OCI-LY7 (cell line): ENCODE measurements around the gene SLC25A11. TPM values are rescaled to one million over a fixed set of nuclear protein-coding genes. Genes with fewer than 3 reads are reported as not detected.
A peak's percentile ranks its signal among the peaks of the same experiment; 100 is the strongest.

Experiments
- BruUV-seq: library from RNA; stranded (reverse); fragments of 400-500 nt; replicated peaks from 2 replicates; lab custom pipeline; 2021; lab: Mats Ljungman, UMichigan
- CTCF ChIA-PET: fragments of 300-600 bp; sonication (Branson Sonifier 250); formaldehyde crosslinking; loops from one replicate; lab custom pipeline; 2022; ENCODE audit warnings: antibody characterized with exemption; ENCODE audit not compliant: unreplicated experiment; lab: Charles Lee
- POLR2A ChIA-PET: fragments of 300-600 bp; sonication (Branson Sonifier 250); formaldehyde crosslinking; loops from one replicate; lab custom pipeline; 2022; ENCODE audit warnings: antibody characterized with exemption; lab: Charles Lee
- DNase-seq: peaks from one replicate; pipeline ENCODE4 v3.0.0-alpha.2; 2015; ENCODE audit warnings: low spot score
- H2AFZ ChIP-seq: fragments of 200-600 bp; sonication (generic), shearing (Covaris generic); 2 replicates; pipeline ENCODE4 v1.6.1; 2014; ENCODE audit warnings: mild to moderate bottlenecking, antibody characterized with exemption, low read length, moderate library complexity
- H3K27ac ChIP-seq: fragments of 200-600 bp; sonication (generic); 2 replicates; pipeline ENCODE4 v1.5.1; 2014; ENCODE audit warnings: mixed run types, low read depth, mild to moderate bottlenecking, moderate library complexity, low read length, inconsistent platforms; ENCODE audit not compliant: poor library complexity, severe bottlenecking
- H3K36me3 ChIP-seq: fragments of 200-600 bp; sonication (generic); 2 replicates; pipeline ENCODE4 v1.6.1; 2014; ENCODE audit warnings: mild to moderate bottlenecking, antibody characterized with exemption, low read length, moderate library complexity, mixed read lengths; ENCODE audit not compliant: insufficient read depth
- H3K4me1 ChIP-seq: fragments of 200-600 bp; sonication (generic); 2 replicates; pipeline ENCODE4 v1.5.1; 2014; ENCODE audit warnings: mild to moderate bottlenecking, low read length; ENCODE audit not compliant: insufficient read depth, poor library complexity, severe bottlenecking
- H3K4me2 ChIP-seq: fragments of 200-600 bp; sonication (generic); 2 replicates; pipeline ENCODE4 v1.6.1; 2014; ENCODE audit warnings: mild to moderate bottlenecking, low read length
- H3K4me3 ChIP-seq: fragments of 200-600 bp; sonication (generic); 2 replicates; pipeline ENCODE4 v1.5.1; 2014; ENCODE audit warnings: mild to moderate bottlenecking, low read depth, low read length; ENCODE audit not compliant: poor library complexity, severe bottlenecking
- H3K79me2 ChIP-seq: fragments of 200-600 bp; sonication (generic); 2 replicates; pipeline ENCODE4 v1.6.1; 2016; ENCODE audit warnings: low read depth, mild to moderate bottlenecking, low read length, moderate library complexity, mixed read lengths; ENCODE audit not compliant: insufficient read depth
- H3K9me2 ChIP-seq: fragments of 200-600 bp; sonication (generic); 2 replicates; pipeline ENCODE4 v1.6.1; 2016; ENCODE audit warnings: mild to moderate bottlenecking, low read length, mixed read lengths; ENCODE audit not compliant: insufficient read depth
- H3K9me3 ChIP-seq: fragments of 200-600 bp; sonication (generic); 2 replicates; pipeline ENCODE4 v1.6.1; 2014; ENCODE audit warnings: mild to moderate bottlenecking, mixed run types, low read length, mixed read lengths
- H4K20me1 ChIP-seq: fragments of 200-600 bp; sonication (generic); 2 replicates; pipeline ENCODE4 v1.6.1; 2014; ENCODE audit warnings: mild to moderate bottlenecking, antibody characterized with exemption, low read length, moderate library complexity, mixed read lengths; ENCODE audit not compliant: insufficient read depth
- CTCF ChIP-seq: fragments of 200-600 bp; sonication (generic); conservative IDR thresholded peaks from 2 replicates; pipeline ENCODE4 v1.5.1; 2014; ENCODE audit warnings: mild to moderate bottlenecking, antibody characterized with exemption, low read length, moderate library complexity, mixed read lengths
- EZH2phosphoT487 ChIP-seq: fragments of 200-600 bp; sonication (generic); IDR thresholded peaks from 2 replicates; pipeline ENCODE4 v1.6.1; 2018; ENCODE audit warnings: low read depth, borderline replicate concordance, mild to moderate bottlenecking, mixed run types, antibody characterized with exemption, low read length, moderate library complexity, mixed read lengths
- intact Hi-C: fragments of 100-400 bp; cut with micrococcal nuclease; formaldehyde crosslinking; loops from one replicate; pipeline ENCODE4 v1.10.0; 2022; ENCODE audit not compliant: unreplicated experiment
- total RNA-seq, 2 experiments: library from RNA; depleted of rRNA in 1 of 2; stranded (reverse); fragments of >200 nt in 1 of 2; shearing (Covaris generic) in 1 of 2; gene quantifications; 2 replicates each; pipeline ENCODE4 v1.2.3, GENCODE V29; 2014 to 2022

The SLC25A11 gene
- total RNA-seq, 2 experiments from 2014 or later: 68.2 to 80.6 TPM

GRCh38 chr17:4966844-4967538, 27.1 kb upstream of the SLC25A11 start:
- Histone ChIP-seq H3K27ac (peak overlapping the region; percentile 77), H3K36me3 (peaks cover 18% of the 10 kb centered on the region), H2AFZ (peak overlapping the region; percentile 55), H3K79me2 (peaks cover 22% of the 10 kb centered on the region; the same call in 1 of the 2 replicates), H3K9me2 (no peaks in the 10 kb centered on the region), H4K20me1 (no peaks in the 10 kb centered on the region), H3K9me3 (no peaks in the 10 kb centered on the region), H3K4me1 (peaks cover 23% of the 10 kb centered on the region), H3K4me2 (peak overlapping the region; percentile 95), H3K4me3 (peak overlapping the region; percentile 78)
- POLR2A ChIA-PET: interaction anchor here (0.5 to 6.0 kb wide), 14 partner anchors 10 to 96 kb away, joined by 3 to 51 read pairs (median 4); partner anchors contain the start of genes ENO3, PFN1, RNF167 and SLC25A11
- intact Hi-C loops: loop anchor here (1.0 to 5.0 kb wide), 2 partner anchors 18 to 50 kb away; no protein-coding TSS in a partner anchor
- TF ChIP-seq CTCF (no peak), EZH2phosphoT487 (no peak)
- DNase-seq: peak; percentile 98
- BruUV-seq: TSS peak; percentile 59
- CTCF ChIA-PET: interaction anchor here (0.6 to 1.6 kb wide), 3 partner anchors 16 to 22 kb away, joined by 3 to 6 read pairs (median 3); partner anchors contain the start of genes ENO3 and PFN1

- TF ChIP-seq CTCF: no peak
- TF ChIP-seq EZH2phosphoT487: no peak
- no peak overlapping the region for H3K27ac ChIP-seq
- intact Hi-C loops: loop anchor here (5.0 kb wide), 1 partner anchor 52 kb away; no protein-coding TSS in a partner anchor
- peaks cover 16% of the 10 kb centered on the region for H3K36me3 ChIP-seq
- ChIA-PET CTCF (no interaction called here), POLR2A (interaction anchor here (0.5 to 6.0 kb wide), 4 partner anchors 13 to 1196 kb away, joined by 3 to 51 read pairs (median 4); partner anchors contain the start of gene ENO3)
- peaks cover 22% of the 10 kb centered on the region; the same call in 1 of the 2 replicates for H3K79me2 ChIP-seq
- H3K9me3 ChIP-seq: no peaks in the 10 kb centered on the region
- no peaks in the 10 kb centered on the region for H3K9me2 ChIP-seq
- H3K4me1 ChIP-seq: peaks cover 23% of the 10 kb centered on the region
- no peaks in the 10 kb centered on the region for H4K20me1 ChIP-seq
- H3K4me3 ChIP-seq: no peak overlapping the region
- no peak for DNase-seq
- H3K4me2 ChIP-seq: no peak overlapping the region
- BruUV-seq: no TSS peak
- no peak overlapping the region for H2AFZ ChIP-seq
These were observed 25.6 kb upstream of the SLC25A11 start for GRCh38 chr17:4965311-4965986.
